Upper lobe of left lung (tissue), 4 donors: ENCODE data around the gene MAPRE3.

Experiments
- POLR2A ChIP-seq, 4 donors: fragments of 450-650 bp; IDR thresholded peaks; one replicate each; pipeline ENCODE4 v1.5.1; 2016 to 2017; ENCODE audit warnings: antibody characterized with exemption in 4 of 4, mild to moderate bottlenecking in 2 of 4
- POLR2AphosphoS5 ChIP-seq, 2 donors: sonication (generic); formaldehyde crosslinking; IDR thresholded peaks; one replicate each; pipeline ENCODE4 v1.5.1; 2017; ENCODE audit warnings: antibody characterized with exemption in 2 of 2
- TF ChIP-seq, protein P1 (sequence below), 6 experiments: fragments of 450-650 bp in 4 of 6; fragments of 200-600 bp in 2 of 6; sonication (generic) in 2 of 6; IDR thresholded peaks; one replicate each; pipeline ENCODE4 v1.5.1; 2016 to 2019; ENCODE audit warnings: antibody characterized with exemption in 6 of 6

DNA sequence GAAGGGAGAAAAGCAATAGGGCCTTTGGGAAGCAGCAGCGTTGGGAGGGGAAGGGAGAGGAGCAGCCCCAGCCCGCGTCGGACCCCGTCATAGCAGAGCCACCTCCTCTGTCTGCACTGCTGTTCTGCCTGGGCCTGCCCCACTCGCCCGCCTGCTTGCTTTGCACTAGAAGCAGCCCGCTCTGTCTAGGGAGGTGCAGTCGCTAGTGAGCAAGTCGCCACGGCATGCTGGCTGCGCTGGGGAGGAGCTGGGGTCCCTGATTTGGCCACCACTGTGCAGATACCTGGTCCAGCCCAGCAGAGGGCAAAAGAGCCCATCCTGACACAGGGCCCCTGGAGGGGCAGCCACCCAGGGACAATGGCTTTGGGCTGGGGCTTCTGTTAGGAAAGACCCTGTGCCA is 54.4 kb downstream of the MAPRE3 start:
- no peak for TF ChIP-seq POLR2AphosphoS5 (IDR thresholded peaks at IDR 0.05)
- TF ChIP-seq, protein P1, sequence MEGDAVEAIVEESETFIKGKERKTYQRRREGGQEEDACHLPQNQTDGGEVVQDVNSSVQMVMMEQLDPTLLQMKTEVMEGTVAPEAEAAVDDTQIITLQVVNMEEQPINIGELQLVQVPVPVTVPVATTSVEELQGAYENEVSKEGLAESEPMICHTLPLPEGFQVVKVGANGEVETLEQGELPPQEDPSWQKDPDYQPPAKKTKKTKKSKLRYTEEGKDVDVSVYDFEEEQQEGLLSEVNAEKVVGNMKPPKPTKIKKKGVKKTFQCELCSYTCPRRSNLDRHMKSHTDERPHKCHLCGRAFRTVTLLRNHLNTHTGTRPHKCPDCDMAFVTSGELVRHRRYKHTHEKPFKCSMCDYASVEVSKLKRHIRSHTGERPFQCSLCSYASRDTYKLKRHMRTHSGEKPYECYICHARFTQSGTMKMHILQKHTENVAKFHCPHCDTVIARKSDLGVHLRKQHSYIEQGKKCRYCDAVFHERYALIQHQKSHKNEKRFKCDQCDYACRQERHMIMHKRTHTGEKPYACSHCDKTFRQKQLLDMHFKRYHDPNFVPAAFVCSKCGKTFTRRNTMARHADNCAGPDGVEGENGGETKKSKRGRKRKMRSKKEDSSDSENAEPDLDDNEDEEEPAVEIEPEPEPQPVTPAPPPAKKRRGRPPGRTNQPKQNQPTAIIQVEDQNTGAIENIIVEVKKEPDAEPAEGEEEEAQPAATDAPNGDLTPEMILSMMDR (IDR thresholded peaks at IDR 0.05) = no peak
- TF ChIP-seq POLR2A (IDR thresholded peaks at IDR 0.05) = no peak
